Thoracic aorta (tissue), 2 donors: ENCODE data around the gene CTBP2. TPM values are rescaled to one million over a fixed set of nuclear protein-coding genes. Genes with fewer than 3 reads are reported as not detected.

Experiments used
- ATAC-seq: fragments of 150-250 bp; one replicate; pipeline ENCODE4 v1.8.0; 2017; ENCODE audit warnings: low read depth; ENCODE audit not compliant: insufficient number of reproducible peaks, low FRiP score
- DNase-seq: peaks from one replicate; pipeline ENCODE4 v3.0.0-alpha.2; 2020; ENCODE audit warnings: low spot score
- H3K27ac ChIP-seq, 2 donors: fragments of 200-600 bp; sonication (generic); 1 replicate in 1 of 2; 2 replicates in 1 of 2; pipeline ENCODE4 v1.5.1; 2016; ENCODE audit warnings: mild to moderate bottlenecking in 2 of 2, moderate library complexity in 2 of 2
- H3K27me3 ChIP-seq: fragments of 200-600 bp; sonication (generic); replicated peaks from 2 replicates; pipeline ENCODE4 v1.6.0; 2016; ENCODE audit warnings: mild to moderate bottlenecking; ENCODE audit not compliant: insufficient read depth
- H3K36me3 ChIP-seq: fragments of 200-600 bp; sonication (generic); one replicate; pipeline ENCODE4 v1.5.1; 2016
- H3K4me1 ChIP-seq, 2 donors: fragments of 200-600 bp; sonication (generic); 1 replicate in 1 of 2; 2 replicates in 1 of 2; pipeline versions ENCODE4 v1.5.1 to v1.6.0; 2016; ENCODE audit warnings: low read depth in 2 of 2, mild to moderate bottlenecking in 1 of 2; ENCODE audit not compliant: control insufficient read depth in 1 of 2
- H3K4me3 ChIP-seq: fragments of 200-600 bp; sonication (generic); 2 replicates; pipeline ENCODE4 v1.5.1; 2016; ENCODE audit warnings: mild to moderate bottlenecking
- H3K9me3 ChIP-seq: fragments of 200-600 bp; sonication (generic); 2 replicates; pipeline ENCODE4 v1.5.1; 2016
- CTCF ChIP-seq: fragments of 200-600 bp; sonication (generic); IDR thresholded peaks from one replicate; pipeline ENCODE4 v1.5.1; 2019; ENCODE audit warnings: antibody characterized with exemption
- total RNA-seq, 2 donors: library from RNA; depleted of rRNA; stranded (reverse); fragments of >200 nt; gene quantifications; one replicate each; pipeline versions ENCODE4 v1.1.0 to v1.2.3, GENCODE V29; 2016

Gene CTBP2
- total RNA-seq, 2 donors from 2014 or later: 62.8 to 80.6 TPM

- no peaks in the 10 kb centered on the region for H3K9me3 ChIP-seq
- TF ChIP-seq CTCF: no peak
- no peaks in the 10 kb centered on the region for H3K27me3 ChIP-seq
- DNase-seq (no peak), ATAC-seq (no peak)
- peak overlapping the region; percentile 99 for H3K27ac ChIP-seq
- peaks cover 62 to 85% of the 10 kb centered on the region in 2 donors for H3K4me1 ChIP-seq
- no peaks in the 10 kb centered on the region for H3K36me3 ChIP-seq
- no peak overlapping the region for H3K4me3 ChIP-seq
Measured at GRCh38 chr10:125055446-125055845, 104.9 kb downstream of the CTBP2 start.

GRCh38 chr10:125054669-125055268 lies 105.6 kb downstream of the CTBP2 start:
- Histone ChIP-seq H3K9me3 (no peaks in the 10 kb centered on the region), H3K4me3 (no peak overlapping the region), H3K27ac (peak overlapping the region; percentile 99), H3K27me3 (no peaks in the 10 kb centered on the region), H3K4me1 (peaks cover 57 to 85% of the 10 kb centered on the region in 2 donors), H3K36me3 (no peaks in the 10 kb centered on the region)
- DNase-seq: no peak
- TF ChIP-seq CTCF: no peak
- ATAC-seq: no peak

- H3K9me3 ChIP-seq: no peaks in the 10 kb centered on the region
- H3K4me3 ChIP-seq: no peak overlapping the region
- no peaks in the 10 kb centered on the region for H3K27me3 ChIP-seq
- no peaks in the 10 kb centered on the region for H3K36me3 ChIP-seq
- ATAC-seq (no peak), DNase-seq (no peak)
- H3K27ac ChIP-seq: peak overlapping the region; percentile 99
- TF ChIP-seq CTCF: no peak
- H3K4me1 ChIP-seq: peaks cover 57 to 85% of the 10 kb centered on the region in 2 donors
Measured at GRCh38 chr10:125054216-125054615, 106.1 kb downstream of the CTBP2 start.

- H3K27me3 ChIP-seq: no peaks in the 10 kb centered on the region
- peaks cover 54 to 85% of the 10 kb centered on the region in 2 donors for H3K4me1 ChIP-seq
- ATAC-seq: no peak
- H3K9me3 ChIP-seq: no peaks in the 10 kb centered on the region
- TF ChIP-seq CTCF: no peak
- no peak for DNase-seq
- peak overlapping the region; percentile 19 to 99 for H3K27ac ChIP-seq
- H3K4me3 ChIP-seq: no peak overlapping the region
- no peaks in the 10 kb centered on the region for H3K36me3 ChIP-seq
Measured at GRCh38 chr10:125052146-125052545, 108.2 kb downstream of the CTBP2 start.

GRCh38 chr10:125050383-125050782 lies 110.0 kb downstream of the CTBP2 start:
- no peak overlapping the region for H3K4me3 ChIP-seq
- no peaks in the 10 kb centered on the region for H3K9me3 ChIP-seq
- ATAC-seq: no peak
- H3K36me3 ChIP-seq: no peaks in the 10 kb centered on the region
- DNase-seq: no peak
- H3K27ac ChIP-seq: no peak overlapping the region
- no peak for TF ChIP-seq CTCF
- peaks cover 44 to 85% of the 10 kb centered on the region in 2 donors for H3K4me1 ChIP-seq
- H3K27me3 ChIP-seq: no peaks in the 10 kb centered on the region
